GM13976 (cell line): Measurements from ENCODE around the gene C2orf49.
A peak's percentile ranks its signal among the peaks of the same experiment; 100 is the strongest.

Experiments used
- DNase-seq: peaks from one replicate; pipeline ENCODE4 v3.0.0; 2012; ENCODE audit warnings: low spot score
- CTCF ChIP-seq: IDR thresholded peaks from 2 replicates; pipeline ENCODE4 v1.5.1; 2012; ENCODE audit warnings: borderline replicate concordance, mild to moderate bottlenecking; ENCODE audit not compliant: insufficient read depth; ENCODE audit errors: extremely low read depth, missing control alignments, control extremely low read depth
- in situ Hi-C: fragments of 300-500 bp; cut with MboI; formaldehyde crosslinking; loops from one replicate; pipeline ENCODE4 v1.12.0; 2022; ENCODE audit warnings: low sequenced_read_pairs, mixed read lengths, inconsistent platforms; ENCODE audit not compliant: unreplicated experiment

C2orf49 gene

GRCh38 chr2:105373895-105374401 is 36.6 kb downstream of the C2orf49 start:
- no peak for TF ChIP-seq CTCF
- in situ Hi-C loops: no loop called here
- DNase-seq: peak; percentile 79

- in situ Hi-C loops: loop anchor here (25.0 kb wide), 1 partner anchor 337 kb away; no protein-coding TSS in a partner anchor
- DNase-seq: no peak
- no peak for TF ChIP-seq CTCF
These were observed 37.7 kb downstream of the C2orf49 start for GRCh38 chr2:105375001-105375561.

GRCh38 chr2:105376010-105376409 is 38.7 kb downstream of the C2orf49 start:
- TF ChIP-seq CTCF: no peak
- in situ Hi-C loops: loop anchor here (25.0 kb wide), 1 partner anchor 336 kb away; no protein-coding TSS in a partner anchor
- DNase-seq: no peak

- TF ChIP-seq CTCF: no peak
- in situ Hi-C loops: loop anchor here (25.0 kb wide), 1 partner anchor 335 kb away; no protein-coding TSS in a partner anchor
- no peak for DNase-seq
These were observed 39.5 kb downstream of the C2orf49 start for GRCh38 chr2:105376789-105377240.

GRCh38 chr2:105377871-105378270 is 40.5 kb downstream of the C2orf49 start:
- TF ChIP-seq CTCF: no peak
- in situ Hi-C loops: loop anchor here (25.0 kb wide), 1 partner anchor 334 kb away; no protein-coding TSS in a partner anchor
- no peak for DNase-seq

GRCh38 chr2:105378276-105378840 is 41.0 kb downstream of the C2orf49 start:
- in situ Hi-C loops: loop anchor here (25.0 kb wide), 1 partner anchor 334 kb away; no protein-coding TSS in a partner anchor
- no peak for DNase-seq
- TF ChIP-seq CTCF: no peak
